GM13976 (cell line): ENCODE data around the gene KCNC1.

Experiments used
- DNase-seq: peaks from one replicate; pipeline ENCODE4 v3.0.0; 2012; ENCODE audit warnings: low spot score
- CTCF ChIP-seq: IDR thresholded peaks from 2 replicates; pipeline ENCODE4 v1.5.1; 2012; ENCODE audit warnings: borderline replicate concordance, mild to moderate bottlenecking; ENCODE audit not compliant: insufficient read depth; ENCODE audit errors: extremely low read depth, missing control alignments, control extremely low read depth
- in situ Hi-C: fragments of 300-500 bp; cut with MboI; formaldehyde crosslinking; loops from one replicate; pipeline ENCODE4 v1.12.0; 2022; ENCODE audit warnings: low sequenced_read_pairs, mixed read lengths, inconsistent platforms; ENCODE audit not compliant: unreplicated experiment

The KCNC1 gene

GRCh38 chr11:17798253-17798652, 63.7 kb downstream of the KCNC1 start:
- TF ChIP-seq CTCF = no peak
- in situ Hi-C loops = no loop called here
- no peak for DNase-seq

DNA sequence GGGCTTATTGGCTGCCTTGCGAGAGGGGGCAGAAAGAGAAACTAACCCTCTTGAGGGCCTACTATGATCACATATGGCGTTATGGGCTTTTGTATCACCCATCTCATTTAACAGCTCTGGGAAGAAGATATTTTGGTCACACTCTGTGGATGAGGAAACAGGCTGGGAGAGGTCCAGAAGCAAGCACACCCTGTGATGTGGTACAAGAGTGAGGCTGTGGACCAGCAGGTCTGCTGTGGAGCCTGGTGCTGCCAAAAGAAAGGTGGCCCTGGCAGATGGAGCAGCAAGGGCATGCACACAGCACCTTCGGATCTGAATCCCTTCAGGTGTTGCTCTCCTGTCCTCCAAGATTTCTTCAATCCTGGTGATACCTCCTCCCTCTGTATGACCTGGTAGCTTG, 64.1 kb downstream of the KCNC1 start:
- no peak for DNase-seq
- TF ChIP-seq CTCF = no peak
- in situ Hi-C loops = no loop called here

DNA sequence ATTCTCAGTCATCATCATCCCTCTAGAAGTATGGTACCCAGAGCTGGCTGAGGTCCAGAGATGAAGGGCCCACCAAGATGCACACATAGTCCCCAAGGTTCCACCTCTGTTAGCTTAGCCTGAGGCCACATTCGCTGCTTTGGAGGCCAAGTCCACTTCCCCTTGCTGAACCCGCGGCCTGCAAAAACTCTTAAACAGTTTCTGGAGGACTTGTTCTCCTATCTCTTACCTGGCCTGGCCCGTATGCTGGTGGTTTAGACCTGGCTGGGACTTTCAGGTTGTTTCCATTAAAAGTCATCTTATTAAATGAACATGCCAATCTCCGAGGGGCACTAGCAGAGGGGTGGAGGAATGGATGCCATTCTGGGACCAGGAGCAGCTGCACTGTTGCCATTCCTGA, 64.6 kb downstream of the KCNC1 start:
- no peak for DNase-seq

GRCh38 chr11:17801166-17801565, 66.6 kb downstream of the KCNC1 start:
- no peak for TF ChIP-seq CTCF
- in situ Hi-C loops = no loop called here
- DNase-seq = no peak

More for the DNA sequence above, 64.6 kb downstream of the KCNC1 start:
- no peak for TF ChIP-seq CTCF
- in situ Hi-C loops = no loop called here

GRCh38 chr11:17802491-17802890, 67.9 kb downstream of the KCNC1 start:
- DNase-seq = no peak
- in situ Hi-C loops = no loop called here
- TF ChIP-seq CTCF = no peak

DNA sequence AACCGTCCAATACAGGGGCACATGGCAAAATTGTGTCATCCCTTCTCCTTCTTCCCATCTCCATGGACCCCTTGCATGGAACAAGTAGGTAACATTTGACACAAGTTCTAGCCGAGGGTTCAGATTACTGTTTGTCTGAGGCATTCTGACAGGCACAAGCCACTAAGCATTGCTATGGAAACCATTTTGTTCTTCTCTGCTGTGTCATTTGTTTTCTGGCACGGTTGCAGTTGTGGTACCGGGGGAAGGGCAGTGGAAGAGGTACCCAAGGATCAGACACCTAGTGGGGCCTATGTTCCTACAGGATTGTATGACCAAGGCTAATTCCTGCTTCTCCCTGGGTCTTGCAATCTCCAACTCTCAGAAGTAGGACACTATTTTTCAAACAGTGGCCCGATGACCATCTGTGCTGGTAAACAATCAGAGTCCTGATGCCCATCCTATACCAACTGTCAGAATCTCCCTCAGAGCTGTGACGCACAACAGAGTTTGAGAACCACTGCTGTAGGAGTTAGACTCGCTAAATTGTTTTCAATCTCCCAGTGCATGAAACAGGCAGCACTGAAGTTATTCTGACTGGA, 69.3 kb downstream of the KCNC1 start:
- no peak for DNase-seq
- TF ChIP-seq CTCF = no peak
- in situ Hi-C loops = no loop called here
